Tibial nerve (tissue), 4 donors: ENCODE results near the gene OR52N4. TPM values are rescaled to one million over a fixed set of nuclear protein-coding genes. Genes with fewer than 3 reads are reported as not detected.

Experiments used
- DNase-seq, 2 donors: peaks; one replicate each; pipeline ENCODE4 v3.0.0-alpha.2; 2019; ENCODE audit warnings: low spot score in 2 of 2
- H3K27ac ChIP-seq, 4 donors: fragments of 200-600 bp; sonication (generic) in 3 of 4; one replicate each; pipeline ENCODE4 v1.5.1; 2017 to 2019; ENCODE audit warnings: mild to moderate bottlenecking in 1 of 4
- H3K27me3 ChIP-seq, 2 donors: fragments of 200-600 bp; sonication (generic) in 1 of 2; one replicate each; pipeline versions ENCODE4 v1.5.1 to v1.6.0; 2017 to 2019
- H3K36me3 ChIP-seq, 3 donors: fragments of 200-600 bp; sonication (generic); one replicate each; pipeline ENCODE4 v1.5.1; 2018 to 2019
- H3K4me1 ChIP-seq, 4 donors: fragments of 200-600 bp; sonication (generic) in 3 of 4; one replicate each; pipeline ENCODE4 v1.5.1; 2017 to 2019
- H3K4me3 ChIP-seq, 4 donors: fragments of 200-600 bp; sonication (generic) in 3 of 4; one replicate each; pipeline ENCODE4 v1.5.1; 2017 to 2019; ENCODE audit warnings: mild to moderate bottlenecking in 1 of 4, moderate library complexity in 1 of 4
- H3K9me3 ChIP-seq, 4 donors: fragments of 200-600 bp; sonication (generic) in 3 of 4; one replicate each; pipeline ENCODE4 v1.5.1; 2017 to 2019
- CTCF ChIP-seq, 5 experiments: fragments of 200-600 bp in 3 of 5; fragments of 450-650 bp in 2 of 5; sonication (generic) in 3 of 5; IDR thresholded peaks; one replicate each; pipeline ENCODE4 v1.5.1; 2016 to 2019; ENCODE audit warnings: antibody characterized with exemption in 5 of 5, mild to moderate bottlenecking in 3 of 5, moderate library complexity in 2 of 5
- EP300 ChIP-seq, 2 donors: sonication (generic); formaldehyde crosslinking; IDR thresholded peaks; one replicate each; pipeline ENCODE4 v1.6.1; 2017; ENCODE audit warnings: antibody characterized with exemption in 2 of 2, mild to moderate bottlenecking in 1 of 2
- POLR2A ChIP-seq, 2 donors: fragments of 450-650 bp; IDR thresholded peaks; one replicate each; pipeline ENCODE4 v1.6.1; 2017; ENCODE audit warnings: antibody characterized with exemption in 2 of 2, mild to moderate bottlenecking in 2 of 2, moderate library complexity in 2 of 2
- WGBS, 2 donors: methylation state at CpG; one replicate each; pipeline ENCODE4 v1.1.5; 2018; 5-methylcytosine and 5-hydroxymethylcytosine counted together
- total RNA-seq, 4 donors: library from RNA; depleted of rRNA; stranded (reverse); fragments of >200 nt; gene quantifications; one replicate each; pipeline ENCODE4 v1.1.0, GENCODE V29; 2016

Gene OR52N4
- total RNA-seq, 4 donors from 2014 or later = 0.44 to 0.98 TPM; not detected in 2

GRCh38 chr11:5722622-5723021, 31.4 kb upstream of the OR52N4 start:
- H3K27me3 ChIP-seq = no peaks in the 10 kb centered on the region
- peaks cover 0 to 5% (median 0%) of the 10 kb centered on the region in 3 donors for H3K36me3 ChIP-seq
- H3K27ac ChIP-seq = no peak overlapping the region
- no peak for TF ChIP-seq EP300 (IDR thresholded peaks at IDR 0.05)
- TF ChIP-seq CTCF (IDR thresholded peaks at IDR 0.05) = no peak
- no peak for TF ChIP-seq POLR2A (IDR thresholded peaks at IDR 0.05)
- H3K9me3 ChIP-seq = no peaks in the 10 kb centered on the region
- no peak overlapping the region for H3K4me3 ChIP-seq
- H3K4me1 ChIP-seq = no peaks in the 10 kb centered on the region
- no peak for DNase-seq
- 77 to 80% methylated on average over 2 of the region's 2 CpGs for WGBS, 2 donors

- H3K27me3 ChIP-seq = no peaks in the 10 kb centered on the region
- no peak for TF ChIP-seq EP300 (IDR thresholded peaks at IDR 0.05)
- no peak for TF ChIP-seq CTCF (IDR thresholded peaks at IDR 0.05)
- TF ChIP-seq POLR2A (IDR thresholded peaks at IDR 0.05) = no peak
- no peak overlapping the region for H3K27ac ChIP-seq
- no peak overlapping the region for H3K4me3 ChIP-seq
- 83 to 96% methylated on average over 1 of the region's 1 CpG for WGBS, 2 donors
- H3K36me3 ChIP-seq = no peaks in the 10 kb centered on the region
- H3K4me1 ChIP-seq = no peaks in the 10 kb centered on the region
- H3K9me3 ChIP-seq = no peaks in the 10 kb centered on the region
- no peak for DNase-seq
Measured at GRCh38 chr11:5726351-5726750, 27.7 kb upstream of the OR52N4 start.

GRCh38 chr11:5727691-5728090, 26.4 kb upstream of the OR52N4 start:
- no peak for TF ChIP-seq CTCF (IDR thresholded peaks at IDR 0.05)
- no peak for TF ChIP-seq EP300 (IDR thresholded peaks at IDR 0.05)
- no peak for TF ChIP-seq POLR2A (IDR thresholded peaks at IDR 0.05)
- Histone ChIP-seq H3K36me3 (no peaks in the 10 kb centered on the region), H3K27ac (no peak overlapping the region), H3K4me1 (no peaks in the 10 kb centered on the region), H3K9me3 (no peaks in the 10 kb centered on the region), H3K4me3 (no peak overlapping the region), H3K27me3 (no peaks in the 10 kb centered on the region)
- DNase-seq = no peak
- WGBS, 2 donors = 93 to 94% methylated on average over 1 of the region's 1 CpG

- WGBS, 2 donors = 60 to 76% methylated on average over 1 of the region's 1 CpG
Measured at GRCh38 chr11:5736396-5736795, 17.6 kb upstream of the OR52N4 start, which contains the start of gene OR56B1. Gene OR56B1 (plus strand): TSS chr11:5736448. CDS start chr11:5736517, 69 bp downstream.

GRCh38 chr11:5737091-5737490, 17.0 kb upstream of the OR52N4 start:
- Histone ChIP-seq H3K9me3 (peaks cover 0 to 11% (median 0%) of the 10 kb centered on the region in 4 donors), H3K27me3 (no peaks in the 10 kb centered on the region), H3K27ac (peak overlapping the region in 1 of 4 donors; percentile 31), H3K4me1 (peaks cover 0 to 10% (median 3%) of the 10 kb centered on the region in 4 donors), H3K4me3 (no peak overlapping the region), H3K36me3 (no peaks in the 10 kb centered on the region)
- DNase-seq = no peak
- TF ChIP-seq CTCF (IDR thresholded peaks at IDR 0.05) (no peak), POLR2A (IDR thresholded peaks at IDR 0.05) (no peak), EP300 (IDR thresholded peaks at IDR 0.05) (no peak)

More at GRCh38 chr11:5736396-5736795, 17.6 kb upstream of the OR52N4 start, which contains the start of gene OR56B1:
- peaks cover 0 to 4% (median 0%) of the 10 kb centered on the region in 4 donors for H3K9me3 ChIP-seq
- no peak for DNase-seq
- H3K4me3 ChIP-seq = no peak within 1 kb of the TSS
- peaks cover 0 to 10% (median 3%) of the 10 kb centered on the region in 4 donors for H3K4me1 ChIP-seq
- TF ChIP-seq EP300 (IDR thresholded peaks at IDR 0.05) (no peak), POLR2A (IDR thresholded peaks at IDR 0.05) (no peak)
- H3K36me3 ChIP-seq = no peaks in the 10 kb centered on the region
- peak within 1 kb of the TSS in 1 of 4 donors; percentile 31 for H3K27ac ChIP-seq
- H3K27me3 ChIP-seq = no peaks in the 10 kb centered on the region
